LHCN-M2 (cell line): ENCODE results near the gene NEDD8. TPM values are rescaled to one million over a fixed set of nuclear protein-coding genes. Genes with fewer than 3 reads are reported as not detected.
A peak's percentile ranks its signal among the peaks of the same experiment; 100 is the strongest.

Experiments used
- DNase-seq: peaks from one replicate; pipeline ENCODE4 v3.0.0-alpha.2; 2012; ENCODE audit warnings: low read depth
- total RNA-seq: library from RNA; depleted of rRNA; stranded (reverse); fragments of >200 nt; gene quantifications from 2 replicates; pipeline ENCODE4 v1.2.3, GENCODE V29; 2014

Gene NEDD8
- total RNA-seq, 1 experiment from 2014 or later, result 260 TPM

GRCh38 chr14:24197056-24197450, 35.1 kb downstream of the NEDD8 start:
- DNase-seq, result no peak

GRCh38 chr14:24196071-24197055, 35.8 kb downstream of the NEDD8 start:
- peak; percentile 20 for DNase-seq

GRCh38 chr14:24195186-24196070, 36.7 kb downstream of the NEDD8 start, which contains the start of gene TM9SF1:
TSS of gene TM9SF1 (minus strand) at chr14:24195441. CDS start at chr14:24195019, 422 bp downstream.
- DNase-seq, result peak; percentile 84

- no peak for DNase-seq
These were observed 37.3 kb downstream of the NEDD8 start for GRCh38 chr14:24194873-24195185.

- no peak for DNase-seq
These were observed 37.8 kb downstream of the NEDD8 start for GRCh38 chr14:24194186-24194872.

GRCh38 chr14:24192933-24193332, 39.2 kb downstream of the NEDD8 start:
- no peak for DNase-seq

- DNase-seq, result no peak
These were observed 41.8 kb downstream of the NEDD8 start for GRCh38 chr14:24190416-24190815.

- no peak for DNase-seq
These were observed 42.7 kb downstream of the NEDD8 start for GRCh38 chr14:24189460-24189859.

- no peak for DNase-seq
These were observed 43.1 kb downstream of the NEDD8 start for GRCh38 chr14:24189059-24189375.

- peak; percentile 96 for DNase-seq
These were observed 43.7 kb downstream of the NEDD8 start, which contains the start of gene IPO4 for GRCh38 chr14:24188251-24189058. TSS of gene IPO4 (minus strand) at chr14:24188816. CDS start at chr14:24188787, 29 bp downstream.

GRCh38 chr14:24187539-24187915, 44.6 kb downstream of the NEDD8 start:
- no peak for DNase-seq

- no peak for DNase-seq
These were observed 45.2 kb downstream of the NEDD8 start for GRCh38 chr14:24186831-24187538.

GRCh38 chr14:24185741-24186140, 46.4 kb downstream of the NEDD8 start:
- DNase-seq, result no peak

- DNase-seq, result no peak
These were observed 47.1 kb downstream of the NEDD8 start for GRCh38 chr14:24185026-24185425.

- DNase-seq, result no peak
These were observed 47.8 kb downstream of the NEDD8 start for GRCh38 chr14:24184104-24184970.

GRCh38 chr14:24183014-24183481, 49.1 kb downstream of the NEDD8 start:
- no peak for DNase-seq

GRCh38 chr14:24182110-24182882, 49.9 kb downstream of the NEDD8 start:
- DNase-seq, result no peak

- DNase-seq, result no peak
These were observed 50.6 kb downstream of the NEDD8 start for GRCh38 chr14:24181371-24182077.
